Thyroid gland (tissue), 4 donors: ENCODE results near the gene NGEF.

Experiments used
- POLR2A ChIP-seq, 2 donors: fragments of 450-650 bp; IDR thresholded peaks; one replicate each; pipeline ENCODE4 v1.6.1; 2017; ENCODE audit warnings: antibody characterized with exemption in 2 of 2, mild to moderate bottlenecking in 2 of 2, moderate library complexity in 1 of 2
- TF ChIP-seq, protein P1 (sequence below), 6 experiments: fragments of 200-600 bp in 3 of 6; fragments of 450-650 bp in 3 of 6; sonication (generic) in 3 of 6; IDR thresholded peaks; one replicate each; pipeline ENCODE4 v1.5.1; 2016 to 2019; ENCODE audit warnings: antibody characterized with exemption in 6 of 6, mild to moderate bottlenecking in 2 of 6, inconsistent platforms in 1 of 6, moderate library complexity in 1 of 6

DNA sequence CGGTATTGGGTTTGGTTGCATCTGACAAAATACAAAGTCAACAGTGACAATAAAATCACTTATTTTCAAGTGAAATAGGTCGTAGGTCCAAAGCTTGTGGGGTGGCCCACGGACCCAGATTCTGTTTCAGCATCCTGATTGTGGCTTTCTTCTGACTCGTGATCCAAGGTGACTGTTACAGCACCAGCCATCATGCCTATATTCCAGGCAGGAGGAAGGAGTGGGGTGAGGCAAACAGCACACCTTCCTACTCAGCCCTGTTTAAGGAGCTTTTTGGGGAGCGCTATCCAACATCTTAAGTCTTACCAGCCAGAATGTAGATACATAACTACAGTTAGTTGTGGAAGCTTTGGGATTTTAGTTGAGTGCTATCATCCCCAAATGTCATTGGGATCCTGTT lies 151.7 kb downstream of the NGEF start:
- TF ChIP-seq POLR2A (IDR thresholded peaks at IDR 0.05) = no peak
- TF ChIP-seq, protein P1, sequence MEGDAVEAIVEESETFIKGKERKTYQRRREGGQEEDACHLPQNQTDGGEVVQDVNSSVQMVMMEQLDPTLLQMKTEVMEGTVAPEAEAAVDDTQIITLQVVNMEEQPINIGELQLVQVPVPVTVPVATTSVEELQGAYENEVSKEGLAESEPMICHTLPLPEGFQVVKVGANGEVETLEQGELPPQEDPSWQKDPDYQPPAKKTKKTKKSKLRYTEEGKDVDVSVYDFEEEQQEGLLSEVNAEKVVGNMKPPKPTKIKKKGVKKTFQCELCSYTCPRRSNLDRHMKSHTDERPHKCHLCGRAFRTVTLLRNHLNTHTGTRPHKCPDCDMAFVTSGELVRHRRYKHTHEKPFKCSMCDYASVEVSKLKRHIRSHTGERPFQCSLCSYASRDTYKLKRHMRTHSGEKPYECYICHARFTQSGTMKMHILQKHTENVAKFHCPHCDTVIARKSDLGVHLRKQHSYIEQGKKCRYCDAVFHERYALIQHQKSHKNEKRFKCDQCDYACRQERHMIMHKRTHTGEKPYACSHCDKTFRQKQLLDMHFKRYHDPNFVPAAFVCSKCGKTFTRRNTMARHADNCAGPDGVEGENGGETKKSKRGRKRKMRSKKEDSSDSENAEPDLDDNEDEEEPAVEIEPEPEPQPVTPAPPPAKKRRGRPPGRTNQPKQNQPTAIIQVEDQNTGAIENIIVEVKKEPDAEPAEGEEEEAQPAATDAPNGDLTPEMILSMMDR (IDR thresholded peaks at IDR 0.05) = no peak
